Choroid plexus epithelial cell (primary cell): Measurements from ENCODE around the gene DLG1.
A peak's percentile ranks its signal among the peaks of the same experiment; 100 is the strongest.

Experiments used
- DNase-seq: peaks from one replicate; pipeline ENCODE4 v3.0.0-alpha.2; 2010; ENCODE audit warnings: low read depth
- H3K4me3 ChIP-seq: 2 replicates; pipeline ENCODE4 v1.5.1; 2011; ENCODE audit warnings: low read depth, mild to moderate bottlenecking, control low read depth, low read length, moderate library complexity
- CTCF ChIP-seq: conservative IDR thresholded peaks from 2 replicates; pipeline ENCODE4 v1.5.1; 2011; ENCODE audit warnings: low read depth, mild to moderate bottlenecking, control low read depth, inconsistent platforms, low read length, moderate library complexity

The DLG1 gene

GRCh38 chr3:197006860-197007259 is 291.6 kb downstream of the DLG1 start:
- TF ChIP-seq CTCF = no peak

GRCh38 chr3:197006446-197006845 is 292.0 kb downstream of the DLG1 start:
- no peak for TF ChIP-seq CTCF
- no peak for DNase-seq
- H3K4me3 ChIP-seq = no peak overlapping the region

More at GRCh38 chr3:197006860-197007259, 291.6 kb downstream of the DLG1 start:
- no peak overlapping the region for H3K4me3 ChIP-seq
- no peak for DNase-seq

- no peak for DNase-seq
- TF ChIP-seq CTCF = no peak
- H3K4me3 ChIP-seq = peak overlapping the region; percentile 60
Observed at GRCh38 chr3:197003461-197004385, 294.7 kb downstream of the DLG1 start.

- TF ChIP-seq CTCF = peak; percentile 54
- peak overlapping the region; percentile 60 for H3K4me3 ChIP-seq
- DNase-seq = peak; percentile 65
Observed at GRCh38 chr3:197002701-197003454, 295.5 kb downstream of the DLG1 start.

GRCh38 chr3:197001972-197002700 is 296.3 kb downstream of the DLG1 start:
- DNase-seq = peak; percentile 24
- peak overlapping the region; percentile 60 for H3K4me3 ChIP-seq
- no peak for TF ChIP-seq CTCF

GRCh38 chr3:197001106-197001971 is 297.1 kb downstream of the DLG1 start:
- no peak for DNase-seq
- no peak for TF ChIP-seq CTCF
- H3K4me3 ChIP-seq = no peak overlapping the region
